ENCODE data around the gene DCTN3.

DCTN3 gene

DNA sequence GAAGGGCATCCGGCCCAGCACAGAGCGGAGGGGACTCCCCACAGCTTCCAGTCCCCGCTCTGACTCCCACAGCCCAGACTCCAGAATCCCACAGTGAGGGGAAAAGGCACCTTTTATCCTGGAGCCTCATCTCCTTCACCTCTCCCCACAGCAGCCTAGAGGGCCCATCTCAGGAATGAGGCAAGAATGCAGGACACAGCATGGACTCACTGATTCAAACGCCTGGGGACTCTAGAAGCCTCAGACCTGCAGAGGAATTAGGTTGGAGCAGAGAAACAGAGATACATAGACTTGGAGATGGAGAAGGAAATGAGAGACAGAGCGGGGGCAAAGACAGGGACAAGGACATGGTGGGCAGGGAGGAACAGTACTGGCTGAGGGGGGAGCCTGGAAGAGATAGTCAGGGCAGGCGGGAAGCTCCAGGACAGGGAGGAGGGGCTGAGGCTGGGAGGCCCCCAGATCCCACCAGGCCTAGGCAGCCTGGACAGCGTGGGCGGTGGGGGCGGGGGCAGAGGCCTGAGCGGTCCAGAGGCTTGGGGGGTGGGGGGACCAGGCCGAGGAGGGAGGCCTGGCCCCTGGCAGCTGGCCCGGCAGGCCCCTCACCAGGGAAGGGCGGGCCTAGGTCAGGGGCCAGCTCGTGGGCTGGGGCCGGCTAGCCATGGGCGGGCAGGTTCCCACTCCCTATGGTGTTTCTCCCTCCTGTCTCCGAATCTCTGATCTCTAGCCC, 46.5 kb downstream of the DCTN3 start:
- DNase-seq (ENCODE audit: low spot score): no peak

DNA sequence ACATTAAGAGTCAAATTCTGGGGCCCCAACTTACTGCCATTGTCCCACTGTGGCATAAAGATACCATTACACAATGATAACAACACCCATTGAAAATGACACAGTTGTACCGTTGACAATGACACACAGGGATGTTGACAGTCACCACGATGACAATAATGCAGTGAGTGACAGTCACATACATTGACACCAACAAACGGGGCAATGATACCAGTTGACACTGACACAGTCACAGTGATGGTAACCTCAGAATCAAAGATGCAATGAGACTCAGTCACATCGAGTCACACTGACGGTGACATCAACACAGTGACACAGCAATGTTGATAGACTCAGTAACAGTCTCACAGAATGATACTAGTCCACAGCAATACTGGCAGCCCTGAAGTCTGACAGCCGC, 47.7 kb downstream of the DCTN3 start:
- no peak for DNase-seq (ENCODE audit: low spot score)

GRCh38 chr9:34572092-34572491, 48.2 kb downstream of the DCTN3 start:
- no peak for DNase-seq (ENCODE audit: low spot score)

- DNase-seq (ENCODE audit: low spot score): no peak
Measured at GRCh38 chr9:34571481-34571810, 48.8 kb downstream of the DCTN3 start.

- no peak for DNase-seq (ENCODE audit: low spot score)
Measured at GRCh38 chr9:34570809-34571480, 49.4 kb downstream of the DCTN3 start.

- DNase-seq (ENCODE audit: low spot score): no peak
Measured at GRCh38 chr9:34570376-34570775, 49.9 kb downstream of the DCTN3 start.

- no peak for DNase-seq (ENCODE audit: low spot score)
Measured at GRCh38 chr9:34568774-34569173, 51.5 kb downstream of the DCTN3 start.

DNA sequence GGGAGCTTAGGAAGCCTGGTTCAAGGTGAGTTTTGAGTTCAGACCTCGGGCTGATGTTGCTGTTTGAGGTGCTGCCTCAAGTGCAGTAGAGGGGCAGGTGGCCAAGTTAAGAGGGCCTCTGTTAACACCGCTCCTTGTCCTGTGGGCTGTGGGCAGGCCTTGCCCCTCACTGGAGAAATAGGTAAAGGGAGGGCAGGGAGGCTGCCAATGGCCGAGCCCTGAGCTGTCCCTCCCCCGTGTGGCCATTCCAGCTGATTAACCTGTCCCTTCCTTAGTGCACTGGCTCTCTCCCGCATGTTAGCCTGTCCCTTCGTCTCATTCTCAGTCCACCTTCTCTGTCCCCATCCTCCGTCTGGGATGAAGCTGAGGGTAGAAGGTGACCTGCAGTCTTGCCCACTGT, 52.2 kb downstream of the DCTN3 start:
- DNase-seq (ENCODE audit: low spot score): no peak

DNA sequence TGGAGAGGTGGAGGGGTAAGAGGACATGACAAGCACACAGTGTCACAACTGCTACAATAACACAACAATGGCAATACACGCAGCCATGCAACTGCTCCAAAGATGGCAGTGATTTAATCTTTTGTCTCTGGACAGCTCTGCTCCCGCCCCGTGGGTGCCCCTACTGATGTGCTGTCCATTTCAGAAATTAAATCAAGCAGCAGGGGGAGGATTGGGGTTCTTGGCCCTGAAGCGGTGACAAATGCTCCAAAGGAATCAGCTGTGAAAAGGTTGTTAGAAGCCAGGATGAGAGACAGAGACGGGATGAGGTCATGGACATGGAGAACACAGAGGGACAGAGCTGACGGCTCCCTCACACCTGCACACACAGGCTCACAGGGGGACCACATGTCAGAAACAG, 53.3 kb downstream of the DCTN3 start:
- DNase-seq (ENCODE audit: low spot score): no peak

DNA sequence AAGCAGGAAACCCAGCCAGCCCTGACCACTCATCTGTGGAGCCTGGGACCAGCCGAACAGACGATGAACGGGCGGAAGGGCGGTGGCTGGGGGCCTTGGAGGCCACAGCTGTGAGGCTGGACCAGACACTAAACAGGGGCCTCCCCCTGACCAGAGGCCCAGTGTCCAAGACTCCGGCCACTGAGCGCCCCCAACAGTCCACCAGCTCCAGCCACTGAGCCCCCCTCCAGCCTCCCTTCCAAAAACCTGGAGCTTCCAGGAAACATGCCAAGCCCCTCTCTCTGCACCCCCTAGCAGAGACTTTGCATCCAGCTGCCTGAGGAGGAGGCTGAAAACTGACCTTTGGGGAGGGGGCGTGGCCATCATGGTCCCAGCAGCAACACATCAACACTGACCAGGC, 54.0 kb downstream of the DCTN3 start:
- no peak for DNase-seq (ENCODE audit: low spot score)

DNA sequence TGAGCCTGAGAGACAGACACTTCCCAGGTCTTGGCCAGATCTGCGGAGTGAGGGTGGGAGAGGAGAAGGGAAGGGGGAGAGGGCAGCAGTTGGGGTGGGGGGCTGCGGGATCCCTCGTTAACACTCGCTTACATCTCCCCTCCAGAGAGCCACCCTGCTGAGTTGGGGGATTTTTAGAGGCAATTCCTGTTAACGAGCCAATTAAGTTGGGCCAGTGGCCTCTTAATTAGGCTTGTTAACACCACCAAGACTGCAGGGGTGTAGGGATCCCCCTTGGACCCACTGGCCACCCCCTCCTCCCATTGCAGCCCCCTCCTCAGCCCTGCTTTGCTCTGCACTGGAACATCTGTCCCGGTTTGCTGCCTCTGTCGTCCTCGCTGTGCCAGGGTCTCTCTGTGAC, 54.4 kb downstream of the DCTN3 start:
- DNase-seq (ENCODE audit: low spot score): no peak

DNA sequence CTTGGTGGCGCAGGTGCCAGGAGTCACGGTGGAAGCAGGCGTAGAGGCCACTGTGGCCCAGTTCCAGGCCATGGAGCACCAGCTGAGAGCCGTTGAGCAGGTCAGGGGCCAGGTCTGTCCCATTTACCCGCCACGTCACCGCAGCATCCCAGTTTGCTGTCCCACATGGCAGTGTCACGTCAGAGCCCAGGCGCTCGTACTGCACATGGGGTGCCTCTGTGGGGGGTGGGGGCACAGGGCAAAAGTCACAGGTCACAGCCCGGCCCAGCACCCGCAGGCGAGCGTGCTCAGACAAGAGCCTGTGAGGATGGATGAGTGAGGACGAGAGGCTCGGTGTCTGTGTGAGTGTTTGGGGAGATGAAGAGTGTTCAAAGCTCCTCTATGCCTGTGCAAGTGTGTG, 55.7 kb downstream of the DCTN3 start:
- DNase-seq (ENCODE audit: low spot score): no peak
